Endothelial cell of umbilical vein (primary cell): ENCODE data around the gene ZNF615. TPM values are rescaled to one million over a fixed set of nuclear protein-coding genes. Genes with fewer than 3 reads are reported as not detected.

Experiments used
- BruUV-seq: library from RNA; stranded (reverse); fragments of 400-500 nt; replicated peaks from 2 replicates; lab custom pipeline; 2021; lab: Mats Ljungman, UMichigan
- CTCF ChIA-PET: fragments of 300-600, 350-600 bp; sonication (Branson Sonifier 250); formaldehyde crosslinking; loops from one replicate; lab custom pipeline; 2021; ENCODE audit warnings: antibody characterized with exemption, inconsistent platforms; lab: Charles Lee
- POLR2A ChIA-PET: fragments of 300-600, 350-600 bp; sonication (Branson Sonifier 250); formaldehyde crosslinking; loops from one replicate; lab custom pipeline; 2021; ENCODE audit warnings: antibody characterized with exemption, inconsistent platforms; lab: Charles Lee
- DNase-seq: peaks from one replicate; pipeline ENCODE4 v3.0.0-alpha.2; 2011; ENCODE audit warnings: low read depth, low spot score
- FAIRE-seq: peaks from 2 replicates; lab custom pipeline; 2011; peaks lifted over from hg19 to GRCh38; lab: Jason Lieb, UNC
- H2AFZ ChIP-seq: 2 replicates; pipeline ENCODE4 v1.6.0; 2012; ENCODE audit warnings: low read depth, low read length, control low read depth, inconsistent platforms
- H3K27ac ChIP-seq: 2 replicates; pipeline ENCODE4 v1.5.1; 2011; ENCODE audit warnings: low read depth, mild to moderate bottlenecking, control low read depth, low read length, moderate library complexity; ENCODE audit not compliant: insufficient read depth
- H3K27me3 ChIP-seq, 2 experiments: 2 replicates each; pipeline versions ENCODE4 v1.6.0 to v1.6.1; 2011; ENCODE audit warnings: low read length in 2 of 2, mixed read lengths in 1 of 2; ENCODE audit not compliant: control insufficient read depth in 2 of 2, insufficient read depth in 2 of 2
- H3K36me3 ChIP-seq, 2 experiments: 2 replicates in 1 of 2; 3 replicates in 1 of 2; pipeline ENCODE4 v1.5.1; 2011; ENCODE audit warnings: low read length in 2 of 2, mild to moderate bottlenecking in 1 of 2, moderate library complexity in 1 of 2; ENCODE audit not compliant: control insufficient read depth in 2 of 2, insufficient read depth in 2 of 2; ENCODE audit errors: extremely low read depth in 1 of 2
- H3K4me1 ChIP-seq: 3 replicates; pipeline ENCODE4 v1.5.1; 2011; ENCODE audit warnings: mild to moderate bottlenecking, low read length; ENCODE audit not compliant: control insufficient read depth, insufficient read depth; ENCODE audit errors: extremely low read depth
- H3K4me2 ChIP-seq: 2 replicates; pipeline ENCODE4 v1.6.1; 2011; ENCODE audit warnings: low read length, control low read depth, mixed read lengths; ENCODE audit not compliant: insufficient read depth
- H3K4me3 ChIP-seq, 3 experiments: fragments of 200-600 bp in 1 of 3; sonication (generic), shearing (Covaris generic) in 1 of 3; replicated peaks in 1 of 3; 2 replicates each; pipeline ENCODE4 v1.5.1; 2011 to 2016; ENCODE audit warnings: control low read depth in 3 of 3, low read length in 3 of 3, mild to moderate bottlenecking in 2 of 3, inconsistent platforms in 1 of 3, low read depth in 1 of 3, moderate library complexity in 1 of 3; ENCODE audit not compliant: insufficient read depth in 1 of 3
- H3K79me2 ChIP-seq: 2 replicates; pipeline ENCODE4 v1.6.0; 2012; ENCODE audit warnings: low read length, inconsistent platforms; ENCODE audit not compliant: control insufficient read depth, insufficient read depth
- H3K9ac ChIP-seq: replicated peaks from 2 replicates; pipeline ENCODE3; 2011; ENCODE audit warnings: low read length, control low read depth; ENCODE audit not compliant: insufficient read depth; ENCODE audit errors: extremely low read depth
- H3K9me1 ChIP-seq: replicated peaks from 3 replicates; pipeline ENCODE4 v1.6.0; 2011; ENCODE audit warnings: mild to moderate bottlenecking, low read length; ENCODE audit not compliant: control insufficient read depth, insufficient read depth; ENCODE audit errors: extremely low read depth
- H3K9me3 ChIP-seq: replicated peaks from 2 replicates; pipeline ENCODE4 v1.5.1; 2012; ENCODE audit warnings: low read length, inconsistent platforms; ENCODE audit not compliant: control insufficient read depth, insufficient read depth
- H4K20me1 ChIP-seq: replicated peaks from 2 replicates; pipeline ENCODE3; 2011; ENCODE audit warnings: mild to moderate bottlenecking, low read length; ENCODE audit not compliant: control insufficient read depth, insufficient read depth; ENCODE audit errors: extremely low read depth
- EZH2 ChIP-seq: IDR thresholded peaks from 2 replicates; pipeline ENCODE4 v1.6.1; 2012; ENCODE audit warnings: borderline replicate concordance, low read depth, mild to moderate bottlenecking, moderate library complexity, low read length, inconsistent platforms; ENCODE audit not compliant: severe bottlenecking
- FOS ChIP-seq: IDR thresholded peaks from 2 replicates; pipeline ENCODE4 v1.6.1; 2011; ENCODE audit warnings: mild to moderate bottlenecking, low read length, moderate library complexity, borderline replicate concordance; ENCODE audit not compliant: insufficient read depth
- GATA2 ChIP-seq: IDR thresholded peaks from 2 replicates; pipeline ENCODE4 v1.7.0; 2011; ENCODE audit warnings: low read depth, mild to moderate bottlenecking, moderate library complexity, mixed read lengths, low read length; ENCODE audit not compliant: insufficient read length, insufficient read depth
- JUN ChIP-seq: IDR thresholded peaks from 2 replicates; pipeline ENCODE4 v1.6.1; 2011; ENCODE audit warnings: borderline replicate concordance, low read depth; ENCODE audit not compliant: insufficient read length, insufficient read depth
- MYC ChIP-seq: IDR thresholded peaks from one replicate; pipeline ENCODE4 v1.6.1; 2011; ENCODE audit warnings: mild to moderate bottlenecking, low read depth, low read length
- POLR2A ChIP-seq: IDR thresholded peaks from 2 replicates; pipeline ENCODE4 v1.6.1; 2012; ENCODE audit warnings: low read depth, mild to moderate bottlenecking, control low read depth, low read length
- POLR2AphosphoS5 ChIP-seq: IDR thresholded peaks from 2 replicates; pipeline ENCODE4 v1.6.1; 2012; ENCODE audit warnings: low read depth, mild to moderate bottlenecking, control low read depth, low read length, moderate library complexity; ENCODE audit not compliant: insufficient read depth
- dilution Hi-C: fragments of 300-500 bp; cut with MboI; formaldehyde crosslinking; loops from one replicate; pipeline ENCODE4 v1.15.0; 2019; ENCODE audit warnings: low sequenced_read_pairs; ENCODE audit not compliant: extremely low pct_ligation_motif_present
- intact Hi-C: fragments of 100-400 bp; cut with micrococcal nuclease; formaldehyde crosslinking; loops from one replicate; pipeline ENCODE4 v1.10.0; 2022
- polyA plus RNA-seq, 4 experiments: library from polyadenylated mRNA; depleted of rRNA in 3 of 4; stranded (reverse) in 3 of 4; unstranded in 1 of 4; fragments of >200 nt; gene quantifications; 2 replicates each; pipeline versions ENCODE4 v1.2.1 to v1.2.3, GENCODE V29; 2011 to 2012; ENCODE audit warnings: missing spikeins in 1 of 4
- total RNA-seq: library from RNA; stranded (reverse); gene quantifications from 2 replicates; pipeline ENCODE4 v1.2.3, GENCODE V29; 2021
- TF ChIP-seq, protein P1 (sequence below): IDR thresholded peaks from 2 replicates; pipeline ENCODE4 v1.6.1; 2011; ENCODE audit not compliant: insufficient read depth, insufficient read length
- TF ChIP-seq, protein P2 (sequence below), 2 donors: IDR thresholded peaks; 1 replicate in 1 of 2; 2 replicates in 1 of 2; pipeline ENCODE4 v1.5.1; 2011; ENCODE audit warnings: low read length in 2 of 2, mild to moderate bottlenecking in 2 of 2, moderate library complexity in 2 of 2, control low read depth in 1 of 2, inconsistent platforms in 1 of 2, low read depth in 1 of 2; ENCODE audit not compliant: insufficient read depth in 1 of 2; ENCODE audit errors: extremely low read depth in 1 of 2

The ZNF615 gene
- total and polyA plus RNA-seq, 2 donors (not counting 3 experiments of a cell fraction or from before 2014, with no cell fraction given): 1.4 to 4.5 TPM

DNA sequence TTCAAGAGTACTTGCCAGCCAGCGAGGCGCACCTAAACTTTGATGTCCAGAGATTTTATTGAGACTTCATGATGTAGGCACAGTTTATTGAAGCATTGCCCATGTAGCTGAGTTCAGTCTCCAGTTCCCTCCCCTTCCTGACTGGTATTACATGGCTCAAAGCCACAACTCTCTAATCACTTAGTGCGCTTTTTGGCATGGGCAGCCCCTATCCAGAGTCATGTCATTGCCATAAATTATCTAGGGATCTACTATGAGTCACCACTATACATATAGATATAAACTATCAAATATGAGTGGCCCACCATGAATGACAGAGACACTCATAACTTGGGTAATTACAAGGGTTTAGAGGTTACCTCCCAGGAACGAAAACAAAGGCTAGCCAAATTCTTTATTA is 12.5 kb upstream of the ZNF615 start:
- dilution Hi-C loops (no loop called here), intact Hi-C loops (no loop called here)
- H3K9me1 ChIP-seq: no peaks in the 10 kb centered on the region
- FAIRE-seq: no peak
- no peak overlapping the region for H3K4me2 ChIP-seq
- no peaks in the 10 kb centered on the region for H3K4me1 ChIP-seq
- TF ChIP-seq GATA2: no peak
- DNase-seq: no peak
- no peak overlapping the region for H3K9ac ChIP-seq
- peaks cover 16 to 38% of the 10 kb centered on the region in 2 experiments for H3K36me3 ChIP-seq
- H2AFZ ChIP-seq: no peak overlapping the region
- peaks cover 2% of the 10 kb centered on the region for H3K9me3 ChIP-seq
- POLR2A ChIA-PET: no interaction called here
- CTCF ChIA-PET: no interaction called here
- H3K27ac ChIP-seq: no peak overlapping the region
- BruUV-seq: no TSS peak
- no peaks in the 10 kb centered on the region for H4K20me1 ChIP-seq
- H3K27me3 ChIP-seq: no peaks in the 10 kb centered on the region
- no peak overlapping the region for H3K4me3 ChIP-seq
- no peaks in the 10 kb centered on the region for H3K79me2 ChIP-seq

DNA sequence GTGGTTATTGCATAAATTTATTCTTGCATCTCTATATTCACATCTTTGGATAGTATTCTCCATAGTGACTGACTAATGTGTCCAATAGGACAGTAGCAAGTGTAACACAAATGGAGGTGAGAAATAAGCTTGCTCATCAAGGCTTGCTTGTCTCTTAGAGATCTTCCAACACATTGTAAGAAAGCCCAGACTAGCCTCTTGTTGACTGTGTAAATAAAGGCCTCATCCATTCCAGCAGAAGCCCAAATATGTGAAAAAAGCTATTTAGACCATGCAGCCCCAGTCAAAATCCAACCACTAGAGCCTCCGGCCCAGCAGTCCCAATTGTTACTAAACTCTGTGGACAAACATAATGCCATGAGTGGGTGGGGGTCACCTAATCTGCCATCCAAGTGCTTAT is 2.7 kb upstream of the ZNF615 start:
- BruUV-seq: no TSS peak
- no peak overlapping the region for H3K4me3 ChIP-seq
- H3K27ac ChIP-seq: no peak overlapping the region
- no peaks in the 10 kb centered on the region for H4K20me1 ChIP-seq
- H3K4me1 ChIP-seq: peaks cover 7% of the 10 kb centered on the region
- no peak overlapping the region for H3K9ac ChIP-seq
- intact Hi-C loops: no loop called here
- DNase-seq: no peak
- no peak for FAIRE-seq
- H3K36me3 ChIP-seq: peaks cover 0 to 3% of the 10 kb centered on the region in 2 experiments
- TF ChIP-seq FOS (no peak), MYC (no peak), JUN (no peak), GATA2 (no peak), POLR2A (no peak), POLR2AphosphoS5 (no peak), EZH2 (no peak)
- TF ChIP-seq, protein P1, sequence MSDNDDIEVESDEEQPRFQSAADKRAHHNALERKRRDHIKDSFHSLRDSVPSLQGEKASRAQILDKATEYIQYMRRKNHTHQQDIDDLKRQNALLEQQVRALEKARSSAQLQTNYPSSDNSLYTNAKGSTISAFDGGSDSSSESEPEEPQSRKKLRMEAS: no peak
- TF ChIP-seq, protein P2, sequence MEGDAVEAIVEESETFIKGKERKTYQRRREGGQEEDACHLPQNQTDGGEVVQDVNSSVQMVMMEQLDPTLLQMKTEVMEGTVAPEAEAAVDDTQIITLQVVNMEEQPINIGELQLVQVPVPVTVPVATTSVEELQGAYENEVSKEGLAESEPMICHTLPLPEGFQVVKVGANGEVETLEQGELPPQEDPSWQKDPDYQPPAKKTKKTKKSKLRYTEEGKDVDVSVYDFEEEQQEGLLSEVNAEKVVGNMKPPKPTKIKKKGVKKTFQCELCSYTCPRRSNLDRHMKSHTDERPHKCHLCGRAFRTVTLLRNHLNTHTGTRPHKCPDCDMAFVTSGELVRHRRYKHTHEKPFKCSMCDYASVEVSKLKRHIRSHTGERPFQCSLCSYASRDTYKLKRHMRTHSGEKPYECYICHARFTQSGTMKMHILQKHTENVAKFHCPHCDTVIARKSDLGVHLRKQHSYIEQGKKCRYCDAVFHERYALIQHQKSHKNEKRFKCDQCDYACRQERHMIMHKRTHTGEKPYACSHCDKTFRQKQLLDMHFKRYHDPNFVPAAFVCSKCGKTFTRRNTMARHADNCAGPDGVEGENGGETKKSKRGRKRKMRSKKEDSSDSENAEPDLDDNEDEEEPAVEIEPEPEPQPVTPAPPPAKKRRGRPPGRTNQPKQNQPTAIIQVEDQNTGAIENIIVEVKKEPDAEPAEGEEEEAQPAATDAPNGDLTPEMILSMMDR (IDR thresholded peaks at IDR 0.05; ENCODE audit: extremely low read depth in 1 of 2, insufficient read depth in 1 of 2, low read depth in 1 of 2, low read length in 2 of 2): no peak
- no peaks in the 10 kb centered on the region for H3K9me1 ChIP-seq
- ChIA-PET POLR2A (no interaction called here), CTCF (no interaction called here)
- H3K9me3 ChIP-seq: no peaks in the 10 kb centered on the region
- dilution Hi-C loops: no loop called here
- H3K79me2 ChIP-seq: no peaks in the 10 kb centered on the region
- no peaks in the 10 kb centered on the region for H3K27me3 ChIP-seq
- H2AFZ ChIP-seq: no peak overlapping the region
- no peak overlapping the region for H3K4me2 ChIP-seq
